Measurements from ENCODE around the gene AGT. TPM values are rescaled to one million over a fixed set of nuclear protein-coding genes. Genes with fewer than 3 reads are reported as not detected.

Gene AGT
- polyA plus RNA-seq, 2 of the 4 experiments (the other 2 are of a cell fraction), result 0.06 to 0.18 TPM

GRCh38 chr1:230693221-230693620 lies 20.7 kb downstream of the AGT start:
- FAIRE-seq (no peak), ATAC-seq (no peak), DNase-seq (ENCODE audit: low read depth in 1 of 2, low spot score in 1 of 2) (no peak)
- Histone ChIP-seq H3K4me1 (no peaks in the 10 kb centered on the region), H3K9me3 (no peaks in the 10 kb centered on the region), H3K4me2 (no peak overlapping the region), H3K4me3 (no peak overlapping the region), H3K27ac (no peak overlapping the region)
- POLR2A ChIA-PET, result no interaction called here
- TF ChIP-seq HOXB5 (CRISPR knock-in tag; IDR thresholded peaks at IDR 0.05) (no peak), REST (IDR thresholded peaks at IDR 0.05) (no peak), EP300 (IDR thresholded peaks at IDR 0.05) (no peak), HES2 (IDR thresholded peaks at IDR 0.05) (no peak), FOSB (CRISPR knock-in tag; IDR thresholded peaks at IDR 0.05) (no peak), ZC3H11A (IDR thresholded peaks at IDR 0.05) (no peak), MAZ (IDR thresholded peaks at IDR 0.05; ENCODE audit: borderline replicate concordance, low read depth, low read length) (no peak), ATOH8 (CRISPR knock-in tag; IDR thresholded peaks at IDR 0.05; ENCODE audit: low read depth) (no peak), RFX5 (IDR thresholded peaks at IDR 0.05) (no peak), MYC (IDR thresholded peaks at IDR 0.05; ENCODE audit: borderline replicate concordance, low read length) (no peak)
- CTCF ChIA-PET, result no interaction called here
- 91% methylated on average over 6 of the region's 6 CpGs for WGBS (ENCODE audit: missing lambda C conversion rate)

GRCh38 chr1:230691615-230692014 lies 22.3 kb downstream of the AGT start:
- no peak overlapping the region for H3K27ac ChIP-seq
- H3K9me3 ChIP-seq, result no peaks in the 10 kb centered on the region
- FAIRE-seq (no peak), DNase-seq (ENCODE audit: low read depth in 1 of 2, low spot score in 1 of 2) (no peak), ATAC-seq (no peak)
- H3K4me2 ChIP-seq, result no peak overlapping the region
- CTCF ChIA-PET, result no interaction called here
- H3K4me1 ChIP-seq, result no peaks in the 10 kb centered on the region
- H3K4me3 ChIP-seq, result no peak overlapping the region
- WGBS (ENCODE audit: missing lambda C conversion rate), result 92% methylated on average over 10 of the region's 10 CpGs
- TF ChIP-seq RFX5 (IDR thresholded peaks at IDR 0.05) (no peak), CTCF (IDR thresholded peaks at IDR 0.05) (no peak), PHF8 (IDR thresholded peaks at IDR 0.05; ENCODE audit: borderline replicate concordance, low read depth) (no peak), HOXB13 (CRISPR knock-in tag; IDR thresholded peaks at IDR 0.05; ENCODE audit: low read depth) (no peak)
- POLR2A ChIA-PET, result no interaction called here

- CTCF ChIA-PET, result interaction anchor here (0.7 to 0.9 kb wide), 3 partner anchors 8 to 47 kb away, joined by 3 read pairs; no protein-coding TSS in a partner anchor
- POLR2A ChIA-PET, result no interaction called here
- no peak for FAIRE-seq
- H3K4me3 ChIP-seq, result no peak overlapping the region
- H3K27ac ChIP-seq, result no peak overlapping the region
- no peak for ATAC-seq
- no peak overlapping the region for H3K4me2 ChIP-seq
- DNase-seq (ENCODE audit: low read depth in 1 of 2, low spot score in 1 of 2), result no peak
- H3K9me3 ChIP-seq, result no peaks in the 10 kb centered on the region
- 91% methylated on average over 9 of the region's 9 CpGs for WGBS (ENCODE audit: missing lambda C conversion rate)
- no peaks in the 10 kb centered on the region for H3K4me1 ChIP-seq
- TF ChIP-seq RNF2 (IDR thresholded peaks at IDR 0.05; ENCODE audit: borderline replicate concordance, low read depth) (no peak), HOXA7 (CRISPR knock-in tag; IDR thresholded peaks at IDR 0.05) (no peak), REST (IDR thresholded peaks at IDR 0.05) (no peak), ZSCAN20 (CRISPR knock-in tag; IDR thresholded peaks at IDR 0.05) (no peak), ATOH8 (CRISPR knock-in tag; IDR thresholded peaks at IDR 0.05; ENCODE audit: low read depth) (no peak), USF2 (IDR thresholded peaks at IDR 0.05) (no peak), TFCP2L1 (CRISPR knock-in tag; IDR thresholded peaks at IDR 0.05) (no peak), SREBF2 (IDR thresholded peaks at IDR 0.05) (no peak), ZC3H11A (IDR thresholded peaks at IDR 0.05) (no peak), FOSB (CRISPR knock-in tag; IDR thresholded peaks at IDR 0.05) (no peak), CHD2 (IDR thresholded peaks at IDR 0.05; ENCODE audit: low read length, partially characterized antibody) (no peak), KDM5A (IDR thresholded peaks at IDR 0.05) (no peak)
Measured at GRCh38 chr1:230690101-230690500, 23.8 kb downstream of the AGT start.

All from A549 (cell line).